ENCODE results near the gene PCGF6.

- no peak for TF ChIP-seq RAD21 (IDR thresholded peaks at IDR 0.05; ENCODE audit: low read depth)
- no peak for TF ChIP-seq YY1 (IDR thresholded peaks at IDR 0.05; ENCODE audit: low read depth)
- no peak for TF ChIP-seq CREB1 (IDR thresholded peaks at IDR 0.05; ENCODE audit: low read depth)
- TF ChIP-seq USF1 (IDR thresholded peaks at IDR 0.05), result no peak
- TF ChIP-seq TAF1 (IDR thresholded peaks at IDR 0.05; ENCODE audit: low read depth), result no peak
- TF ChIP-seq CEBPB (IDR thresholded peaks at IDR 0.05), result no peak
Observed at GRCh38 chr10:103282961-103283360, 68.0 kb downstream of the PCGF6 start.

All from Ishikawa (cell line).